IMR-90 (cell line): Measurements from ENCODE around the gene KAZN.

Source experiments
- CEBPB ChIP-seq: IDR thresholded peaks from 2 replicates; pipeline ENCODE4 v1.6.1; 2012; ENCODE audit warnings: low read depth, low read length, improper control_type of control experiment
- CHD1 ChIP-seq: IDR thresholded peaks from 2 replicates; pipeline ENCODE4 v1.6.1; 2012; ENCODE audit warnings: low read depth, low read length, improper control_type of control experiment
- CTCF ChIP-seq: conservative IDR thresholded peaks from 2 replicates; pipeline ENCODE4 v1.5.1; 2012; ENCODE audit warnings: mild to moderate bottlenecking, low read depth, low read length, improper control_type of control experiment
- FOS ChIP-seq: fragments of 150-350 bp; IDR thresholded peaks from 2 replicates; pipeline ENCODE4 v1.6.1; 2016; ENCODE audit warnings: low read depth, low read length
- MAZ ChIP-seq: IDR thresholded peaks from 2 replicates; pipeline ENCODE4 v1.6.1; 2012; ENCODE audit warnings: low read depth, mild to moderate bottlenecking, low read length, improper control_type of control experiment, moderate library complexity, borderline replicate concordance
- MXI1 ChIP-seq: IDR thresholded peaks from 2 replicates; pipeline ENCODE4 v1.6.1; 2012; ENCODE audit warnings: low read depth, mild to moderate bottlenecking, low read length, moderate library complexity, borderline replicate concordance
- POLR2A ChIP-seq: IDR thresholded peaks from 2 replicates; pipeline ENCODE4 v1.6.1; 2012; ENCODE audit warnings: mild to moderate bottlenecking, low read depth, low read length
- RCOR1 ChIP-seq: IDR thresholded peaks from 2 replicates; pipeline ENCODE4 v1.6.1; 2012; ENCODE audit warnings: mild to moderate bottlenecking, low read length, improper control_type of control experiment; ENCODE audit not compliant: insufficient replicate concordance
- RFX5 ChIP-seq: IDR thresholded peaks from 2 replicates; pipeline ENCODE4 v1.8.0; 2012; ENCODE audit warnings: low read depth, mild to moderate bottlenecking, low read length, moderate library complexity
- TF ChIP-seq, protein P1 (sequence below): fragments of 150-350 bp; IDR thresholded peaks from 2 replicates; pipeline ENCODE4 v1.6.1; 2016; ENCODE audit warnings: low read depth, mild to moderate bottlenecking, low read length, moderate library complexity, borderline replicate concordance
- TF ChIP-seq, protein P2 (sequence below): fragments of 150-350 bp; IDR thresholded peaks from 2 replicates; pipeline ENCODE4 v1.6.1; 2017; ENCODE audit warnings: mild to moderate bottlenecking, antibody characterized with exemption, low read length, low read depth

DNA sequence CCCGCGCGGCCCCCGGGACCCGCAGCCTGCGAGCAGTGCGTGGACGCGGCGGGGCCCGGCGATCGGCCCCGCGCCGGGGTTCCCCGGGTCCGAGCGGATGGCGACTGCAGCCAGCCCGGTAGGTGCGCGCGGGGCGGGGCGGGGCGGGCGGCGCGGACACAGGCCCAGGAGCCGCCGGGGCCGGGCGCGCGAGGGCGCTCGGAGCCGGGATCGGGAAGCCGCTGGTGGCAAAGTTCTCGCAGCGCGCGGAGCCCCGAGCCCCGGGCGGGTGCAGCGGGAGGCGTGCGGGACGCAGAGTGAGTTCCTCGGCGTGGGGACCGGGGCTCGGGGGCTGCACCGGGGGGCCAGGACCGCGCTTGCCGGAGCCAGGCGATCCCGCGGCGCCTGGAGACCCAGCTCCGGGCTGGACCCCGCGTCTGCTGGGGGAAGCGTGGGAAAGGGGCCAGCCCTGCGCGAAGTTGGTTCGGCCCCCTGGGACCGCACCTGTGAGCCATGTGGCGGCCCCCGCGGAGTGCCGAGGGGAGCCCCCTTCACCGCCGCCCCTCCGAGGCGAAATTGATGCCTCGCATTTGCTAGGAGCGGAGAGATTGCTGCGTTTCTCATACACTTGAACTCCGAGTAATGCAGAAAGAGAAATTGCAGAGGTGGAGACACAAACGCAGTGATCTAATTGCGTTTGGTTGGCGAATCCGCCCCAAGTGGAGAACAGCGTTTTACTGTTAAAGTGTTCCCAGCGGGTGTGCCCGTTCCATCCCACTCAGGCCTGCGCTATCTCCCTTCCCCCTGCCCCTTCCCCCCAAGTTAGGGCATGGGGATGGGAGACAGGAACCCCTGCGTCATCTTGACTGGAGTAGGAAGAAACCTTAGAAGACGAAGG is 326.2 kb downstream of the KAZN start:
- TF ChIP-seq CEBPB, result no peak
- TF ChIP-seq, protein P1, sequence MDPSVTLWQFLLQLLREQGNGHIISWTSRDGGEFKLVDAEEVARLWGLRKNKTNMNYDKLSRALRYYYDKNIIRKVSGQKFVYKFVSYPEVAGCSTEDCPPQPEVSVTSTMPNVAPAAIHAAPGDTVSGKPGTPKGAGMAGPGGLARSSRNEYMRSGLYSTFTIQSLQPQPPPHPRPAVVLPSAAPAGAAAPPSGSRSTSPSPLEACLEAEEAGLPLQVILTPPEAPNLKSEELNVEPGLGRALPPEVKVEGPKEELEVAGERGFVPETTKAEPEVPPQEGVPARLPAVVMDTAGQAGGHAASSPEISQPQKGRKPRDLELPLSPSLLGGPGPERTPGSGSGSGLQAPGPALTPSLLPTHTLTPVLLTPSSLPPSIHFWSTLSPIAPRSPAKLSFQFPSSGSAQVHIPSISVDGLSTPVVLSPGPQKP, result no peak
- peak; percentile 34 for TF ChIP-seq CTCF
- TF ChIP-seq POLR2A, result no peak; the same call in 1 of the 2 replicates
- no peak for TF ChIP-seq RFX5
- TF ChIP-seq, protein P2, sequence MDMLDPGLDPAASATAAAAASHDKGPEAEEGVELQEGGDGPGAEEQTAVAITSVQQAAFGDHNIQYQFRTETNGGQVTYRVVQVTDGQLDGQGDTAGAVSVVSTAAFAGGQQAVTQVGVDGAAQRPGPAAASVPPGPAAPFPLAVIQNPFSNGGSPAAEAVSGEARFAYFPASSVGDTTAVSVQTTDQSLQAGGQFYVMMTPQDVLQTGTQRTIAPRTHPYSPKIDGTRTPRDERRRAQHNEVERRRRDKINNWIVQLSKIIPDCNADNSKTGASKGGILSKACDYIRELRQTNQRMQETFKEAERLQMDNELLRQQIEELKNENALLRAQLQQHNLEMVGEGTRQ, result no peak
- 0 out of 2 replicates have a peak, but pooled peaks have one; percentile 28 for TF ChIP-seq CHD1
- no peak for TF ChIP-seq RCOR1
- no peak; the same call in 1 of the 2 replicates for TF ChIP-seq MXI1
- no peak; the same call in 1 of the 2 replicates for TF ChIP-seq MAZ
- TF ChIP-seq FOS, result no peak
